Measurements from ENCODE around the gene BMP4. TPM values are rescaled to one million over a fixed set of nuclear protein-coding genes. Genes with fewer than 3 reads are reported as not detected.

The BMP4 gene
- total RNA-seq, 4 donors from 2014 or later: 9.9 to 23.7 (median 15.4) TPM

DNA sequence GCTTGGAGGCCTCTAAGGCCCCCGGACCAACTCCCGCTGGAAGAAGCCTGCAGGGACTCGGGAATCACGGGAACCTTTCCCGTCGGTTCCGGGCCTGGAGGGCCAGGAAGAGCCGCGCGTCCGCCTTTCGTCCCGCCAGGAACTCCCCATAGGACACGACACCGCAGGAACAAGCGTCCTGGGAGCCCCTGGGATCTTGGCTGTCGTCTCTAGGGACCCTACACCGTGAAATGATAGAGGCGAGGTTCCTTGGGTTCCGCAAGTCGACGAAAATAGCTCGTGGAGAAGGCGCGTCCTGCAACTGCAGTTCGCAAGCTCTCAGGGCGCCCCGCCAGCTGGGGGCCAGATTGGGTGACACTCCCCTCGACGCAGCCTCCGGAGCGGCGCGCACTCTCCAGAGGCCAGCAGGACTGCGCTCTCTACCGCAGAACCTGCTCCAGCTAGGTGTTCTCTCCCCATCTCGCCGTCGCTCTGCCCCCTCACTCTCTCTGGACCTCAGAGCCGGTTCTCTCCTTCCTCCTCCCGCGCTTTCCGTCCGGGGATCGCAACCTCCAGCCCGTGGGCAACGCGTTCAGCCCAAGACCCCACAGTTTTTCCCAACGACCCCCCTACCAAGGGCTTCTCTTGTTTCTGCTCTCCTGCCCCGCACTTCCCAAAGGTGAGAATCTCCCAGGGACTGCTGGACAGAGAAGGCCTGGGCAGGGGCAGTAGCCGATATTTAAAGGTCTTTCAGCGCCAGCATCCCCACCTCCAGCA lies 776 bp downstream of the BMP4 start:
- H3K4me1 ChIP-seq: peaks cover 53% of the 10 kb centered on the region
- peak overlapping the region; percentile 91 for H3K27ac ChIP-seq
- TF ChIP-seq POLR2A (IDR thresholded peaks at IDR 0.05) (peak in 1 of 2 donors; percentile 23), EP300 (IDR thresholded peaks at IDR 0.05) (no peak), POLR2AphosphoS5 (IDR thresholded peaks at IDR 0.05) (peak in 1 of 3 donors; percentile 14)
- TF ChIP-seq, protein P1, sequence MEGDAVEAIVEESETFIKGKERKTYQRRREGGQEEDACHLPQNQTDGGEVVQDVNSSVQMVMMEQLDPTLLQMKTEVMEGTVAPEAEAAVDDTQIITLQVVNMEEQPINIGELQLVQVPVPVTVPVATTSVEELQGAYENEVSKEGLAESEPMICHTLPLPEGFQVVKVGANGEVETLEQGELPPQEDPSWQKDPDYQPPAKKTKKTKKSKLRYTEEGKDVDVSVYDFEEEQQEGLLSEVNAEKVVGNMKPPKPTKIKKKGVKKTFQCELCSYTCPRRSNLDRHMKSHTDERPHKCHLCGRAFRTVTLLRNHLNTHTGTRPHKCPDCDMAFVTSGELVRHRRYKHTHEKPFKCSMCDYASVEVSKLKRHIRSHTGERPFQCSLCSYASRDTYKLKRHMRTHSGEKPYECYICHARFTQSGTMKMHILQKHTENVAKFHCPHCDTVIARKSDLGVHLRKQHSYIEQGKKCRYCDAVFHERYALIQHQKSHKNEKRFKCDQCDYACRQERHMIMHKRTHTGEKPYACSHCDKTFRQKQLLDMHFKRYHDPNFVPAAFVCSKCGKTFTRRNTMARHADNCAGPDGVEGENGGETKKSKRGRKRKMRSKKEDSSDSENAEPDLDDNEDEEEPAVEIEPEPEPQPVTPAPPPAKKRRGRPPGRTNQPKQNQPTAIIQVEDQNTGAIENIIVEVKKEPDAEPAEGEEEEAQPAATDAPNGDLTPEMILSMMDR (IDR thresholded peaks at IDR 0.05): no peak
- H3K4me3 ChIP-seq: peak overlapping the region; percentile 74
- under 1% methylated on average over 30 of the region's 52 CpGs for WGBS
- peak; percentile 89 for DNase-seq (ENCODE audit: low spot score in 2 of 2)
- no peaks in the 10 kb centered on the region for H3K36me3 ChIP-seq
- H3K9me3 ChIP-seq: no peaks in the 10 kb centered on the region
- peaks cover 26% of the 10 kb centered on the region for H3K27me3 ChIP-seq

DNA sequence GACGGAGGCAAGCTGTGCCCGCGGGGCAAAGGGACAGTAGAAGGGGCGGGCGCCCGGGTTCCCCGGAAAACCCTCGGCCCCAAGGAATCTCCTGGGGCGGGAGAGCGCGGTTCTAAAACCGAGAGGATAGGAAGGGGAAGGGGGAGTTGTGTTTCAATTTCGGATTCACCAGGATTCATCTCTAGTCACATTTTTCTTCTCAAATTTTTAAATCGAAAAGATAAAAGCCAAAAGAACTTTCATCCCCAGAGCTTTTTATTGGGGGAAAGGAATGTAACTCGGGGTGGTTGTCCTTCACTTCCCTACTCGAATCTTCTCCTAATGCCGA lies 1.4 kb downstream of the BMP4 start:
- WGBS: 2% methylated on average over 17 of the region's 17 CpGs
- Histone ChIP-seq H3K9me3 (no peaks in the 10 kb centered on the region), H3K36me3 (peaks cover 5% of the 10 kb centered on the region), H3K27ac (peak overlapping the region; percentile 91), H3K4me3 (peak overlapping the region; percentile 74), H3K4me1 (peaks cover 53% of the 10 kb centered on the region), H3K27me3 (peaks cover 29% of the 10 kb centered on the region)
- TF ChIP-seq POLR2AphosphoS5 (IDR thresholded peaks at IDR 0.05) (no peak), POLR2A (IDR thresholded peaks at IDR 0.05) (no peak)
- DNase-seq (ENCODE audit: low spot score in 2 of 2): peak in 1 of 2 donors; percentile 65

DNA sequence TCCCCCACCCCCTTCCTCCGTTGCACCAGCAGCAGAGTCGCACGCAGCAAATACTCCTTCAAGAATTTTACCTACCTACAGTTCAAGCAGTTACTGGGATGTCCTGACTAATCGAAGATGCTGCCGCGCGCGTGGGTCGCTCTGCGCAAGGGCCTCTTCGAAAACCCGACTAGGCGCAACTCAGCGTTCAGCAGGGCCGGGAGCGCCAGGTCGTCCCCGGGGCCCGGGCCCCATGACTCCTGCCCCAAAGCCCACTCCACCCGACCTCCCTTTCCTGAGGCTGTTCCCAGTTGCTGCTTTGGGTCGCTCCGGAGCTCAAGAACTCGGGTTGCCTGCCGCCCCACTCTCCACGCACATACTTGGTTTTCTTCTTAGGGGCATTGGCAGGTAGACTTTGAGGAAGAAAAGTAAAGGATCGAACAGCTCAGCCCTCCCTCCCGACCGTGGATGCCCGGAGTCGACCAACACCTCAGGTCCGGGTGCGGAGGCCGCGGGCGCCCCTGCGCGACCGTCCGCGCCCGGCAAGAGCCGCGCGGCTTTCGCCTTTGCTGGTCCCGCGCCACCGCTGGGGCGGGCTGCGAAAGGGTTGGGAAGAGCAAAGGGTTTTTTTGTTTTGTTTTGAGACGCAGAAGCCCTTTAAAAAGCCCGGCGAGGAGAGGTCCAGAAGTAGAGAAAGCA lies 1.9 kb downstream of the BMP4 start:
- peak overlapping the region; percentile 74 for H3K4me3 ChIP-seq
- no peak for TF ChIP-seq POLR2AphosphoS5 (IDR thresholded peaks at IDR 0.05)
- TF ChIP-seq, protein P1 (IDR thresholded peaks at IDR 0.05): no peak
- no peak for TF ChIP-seq EP300 (IDR thresholded peaks at IDR 0.05)
- TF ChIP-seq POLR2A (IDR thresholded peaks at IDR 0.05): no peak
- peak in 1 of 2 donors; percentile 73 for DNase-seq (ENCODE audit: low spot score in 2 of 2)
- peak overlapping the region; percentile 91 for H3K27ac ChIP-seq
- H3K9me3 ChIP-seq: no peaks in the 10 kb centered on the region
- peaks cover 53% of the 10 kb centered on the region for H3K4me1 ChIP-seq
- under 1% methylated on average over 43 of the region's 53 CpGs for WGBS
- peaks cover 31% of the 10 kb centered on the region for H3K27me3 ChIP-seq
- peaks cover 10% of the 10 kb centered on the region for H3K36me3 ChIP-seq

DNA sequence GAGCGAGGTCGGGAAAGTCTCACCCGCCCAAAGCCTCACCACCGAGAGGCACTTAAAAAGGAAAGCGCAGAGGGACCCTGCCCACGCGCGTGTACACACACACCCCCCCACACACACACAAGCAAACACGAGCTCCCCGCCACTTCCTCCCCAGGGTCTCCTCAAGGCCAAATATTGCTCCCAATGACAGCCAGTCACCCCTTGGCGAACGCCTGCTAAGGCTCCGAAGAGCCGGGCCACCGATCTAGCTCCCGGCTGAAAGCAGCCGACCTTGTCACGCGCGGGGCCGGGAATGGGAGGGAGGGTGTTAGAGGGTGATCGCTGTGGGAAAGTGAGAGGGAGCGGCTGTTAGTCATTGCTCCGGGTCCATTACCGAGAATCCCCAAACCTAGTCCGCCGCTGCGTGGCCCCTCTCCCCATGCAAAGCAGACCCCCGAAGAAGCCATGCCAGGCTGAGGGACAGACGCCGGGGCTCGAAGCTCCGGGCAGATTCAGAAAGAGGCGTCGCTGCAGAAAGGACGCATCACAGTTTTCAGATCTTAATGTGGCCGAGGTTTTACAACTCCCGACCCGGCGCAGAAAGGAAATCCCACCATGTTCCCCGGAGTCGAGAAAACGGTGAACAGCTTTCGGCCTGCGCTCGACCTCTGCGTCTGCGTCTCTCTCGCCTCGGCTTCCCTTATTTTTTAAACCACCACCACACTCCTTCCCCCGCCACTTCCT lies 2.6 kb downstream of the BMP4 start:
- Histone ChIP-seq H3K27me3 (peaks cover 31% of the 10 kb centered on the region), H3K9me3 (no peaks in the 10 kb centered on the region), H3K4me1 (peaks cover 53% of the 10 kb centered on the region), H3K4me3 (peak overlapping the region; percentile 74), H3K36me3 (peaks cover 10% of the 10 kb centered on the region), H3K27ac (peak overlapping the region; percentile 91)
- under 1% methylated on average over 28 of the region's 51 CpGs for WGBS
- DNase-seq (ENCODE audit: low spot score in 2 of 2): peak in 1 of 2 donors; percentile 83
- TF ChIP-seq POLR2AphosphoS5 (IDR thresholded peaks at IDR 0.05): no peak
- TF ChIP-seq, protein P1 (IDR thresholded peaks at IDR 0.05): no peak
- TF ChIP-seq EP300 (IDR thresholded peaks at IDR 0.05): no peak
- no peak for TF ChIP-seq POLR2A (IDR thresholded peaks at IDR 0.05)

DNA sequence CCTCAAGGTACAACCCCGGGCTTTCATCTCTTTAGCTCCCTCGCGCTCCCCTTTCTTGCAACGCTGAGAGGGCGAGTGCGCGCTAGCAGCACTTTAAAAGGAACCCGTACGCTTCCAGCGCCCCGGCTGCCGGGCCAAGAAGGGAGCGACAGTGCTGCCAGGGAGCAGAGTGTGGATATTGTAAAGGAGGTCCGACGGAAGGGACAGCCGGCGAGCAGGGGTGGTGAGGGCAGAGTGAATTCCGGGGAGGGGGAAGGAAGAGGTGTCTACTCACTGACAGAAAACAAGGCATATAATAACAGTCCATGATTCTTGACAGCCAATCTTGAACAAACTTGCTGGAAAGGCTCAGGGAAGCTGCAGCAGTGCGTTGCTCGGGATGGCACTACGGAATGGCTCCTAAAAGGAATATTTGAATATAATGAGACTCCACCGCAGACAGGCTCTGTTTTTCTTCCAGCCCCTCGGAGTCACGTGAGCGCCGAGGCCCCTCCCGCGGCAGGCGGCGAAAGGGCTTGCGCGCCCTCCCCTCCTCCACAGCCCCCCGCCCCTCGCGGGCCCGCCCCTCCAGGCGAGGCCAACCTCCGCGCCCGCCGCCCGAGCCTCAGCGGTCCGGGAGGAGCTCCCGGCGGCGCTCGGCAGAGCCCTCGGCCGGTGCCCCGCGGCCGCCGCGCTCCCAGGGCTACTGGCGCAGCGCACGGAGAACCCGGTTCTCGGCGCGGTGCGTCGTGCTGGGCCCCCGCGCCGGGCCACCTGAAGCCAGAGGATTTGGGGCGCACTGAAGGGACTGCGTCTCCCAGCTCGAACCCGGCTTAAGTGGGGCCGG lies 3.4 kb downstream of the BMP4 start:
- H3K36me3 ChIP-seq: peaks cover 10% of the 10 kb centered on the region
- no peaks in the 10 kb centered on the region for H3K9me3 ChIP-seq
- H3K4me1 ChIP-seq: peaks cover 53% of the 10 kb centered on the region
- 28% methylated on average over 21 of the region's 72 CpGs for WGBS
- peak overlapping the region; percentile 74 for H3K4me3 ChIP-seq
- TF ChIP-seq EP300 (IDR thresholded peaks at IDR 0.05): no peak
- TF ChIP-seq, protein P1 (IDR thresholded peaks at IDR 0.05): no peak
- TF ChIP-seq POLR2A (IDR thresholded peaks at IDR 0.05): peak in 1 of 2 donors; percentile 55
- H3K27me3 ChIP-seq: peaks cover 31% of the 10 kb centered on the region
- DNase-seq (ENCODE audit: low spot score in 2 of 2): peak; percentile 87 to 89
- peak overlapping the region; percentile 91 for H3K27ac ChIP-seq

Measured in suprapubic skin (tissue), 4 donors.